GM19438 (cell line): ENCODE results near the gene ATG9A.

Experiments
- ATAC-seq: cut with Tn5 transposase; IDR thresholded peaks from one replicate; pipeline ENCODE4 v1.9.1; 2021; ENCODE audit warnings: low read depth; ENCODE audit not compliant: unreplicated experiment

Gene ATG9A

DNA sequence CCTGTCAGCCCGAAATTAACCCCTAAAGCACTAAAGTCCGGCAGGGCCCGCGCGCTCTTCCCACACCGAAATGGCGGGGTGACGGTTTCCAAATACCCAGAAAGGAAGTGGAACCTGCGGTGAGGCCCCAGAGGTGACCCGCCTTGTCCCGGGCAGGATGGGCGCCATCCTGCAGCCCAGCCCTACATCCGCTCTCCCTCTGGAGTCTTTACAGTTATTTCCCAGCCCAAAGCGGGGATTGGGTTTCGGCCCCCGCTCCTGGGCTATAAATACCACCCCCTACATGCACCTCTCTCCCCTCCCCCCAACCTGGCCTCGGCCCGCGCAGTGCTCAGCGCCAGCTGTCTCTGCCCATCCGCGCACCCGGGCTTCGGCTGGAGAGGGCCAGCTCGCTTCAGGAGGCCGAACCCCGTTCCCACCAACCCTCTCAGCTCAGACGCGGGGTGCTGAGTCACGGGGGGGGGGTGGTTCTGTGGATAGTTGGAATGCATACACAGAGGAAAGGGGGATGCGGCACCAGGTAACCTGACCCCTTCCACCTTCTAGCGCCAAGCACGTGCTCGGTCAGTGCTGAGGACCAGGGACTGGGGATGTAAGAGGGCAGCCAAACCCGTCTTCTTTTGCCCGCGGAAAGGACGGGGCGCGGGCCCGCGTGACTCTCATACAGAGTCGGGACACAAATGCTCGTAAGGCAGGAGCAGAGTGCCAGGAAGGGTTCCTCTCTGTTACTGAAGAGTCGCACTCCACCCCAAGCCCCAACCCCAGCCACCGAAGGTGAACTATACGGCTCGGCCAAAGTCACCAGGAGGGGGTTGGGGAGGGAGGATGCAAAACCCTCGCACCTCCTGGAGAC is 23.7 kb upstream of the ATG9A start, which contains the start of gene TUBA4B:
Gene TUBA4B, plus strand, starts transcription at position 344 of the 853 bp plus-strand sequence. Its CDS starts 165 bp downstream, at position 509.
- peak; percentile 14 for ATAC-seq

GRCh38 chr2:219252570-219252899 is 23.1 kb upstream of the ATG9A start:
- ATAC-seq: no peak

DNA sequence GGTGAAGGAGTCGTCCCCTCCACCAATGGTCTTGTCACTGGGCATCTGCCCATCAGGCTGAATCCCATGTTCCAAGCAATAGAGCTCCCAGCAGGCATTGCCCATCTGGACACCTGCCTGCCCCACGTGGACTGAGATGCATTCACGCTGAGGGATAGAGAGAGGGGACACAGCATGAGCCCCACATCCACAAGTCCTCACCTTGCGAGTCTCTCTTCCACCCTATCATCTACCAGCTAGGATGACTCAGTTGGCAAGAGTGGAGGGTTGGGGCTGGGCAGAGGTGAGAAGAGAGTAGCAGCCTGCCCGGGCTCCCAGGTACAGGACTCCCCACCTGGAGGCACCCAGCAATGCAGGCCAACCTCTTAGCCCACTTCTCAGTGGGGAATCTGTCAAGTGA is 22.6 kb upstream of the ATG9A start:
- ATAC-seq: no peak

GRCh38 chr2:219251656-219252055 is 22.2 kb upstream of the ATG9A start:
- ATAC-seq: no peak

- no peak for ATAC-seq
Observed at GRCh38 chr2:219250049-219250781, 20.8 kb upstream of the ATG9A start.

- ATAC-seq: peak; percentile 49
Observed at GRCh38 chr2:219249203-219249980, 20.0 kb upstream of the ATG9A start.

- ATAC-seq: no peak
Observed at GRCh38 chr2:219248845-219249202, 19.4 kb upstream of the ATG9A start.

- no peak for ATAC-seq
Observed at GRCh38 chr2:219247678-219248642, 18.5 kb upstream of the ATG9A start.

DNA sequence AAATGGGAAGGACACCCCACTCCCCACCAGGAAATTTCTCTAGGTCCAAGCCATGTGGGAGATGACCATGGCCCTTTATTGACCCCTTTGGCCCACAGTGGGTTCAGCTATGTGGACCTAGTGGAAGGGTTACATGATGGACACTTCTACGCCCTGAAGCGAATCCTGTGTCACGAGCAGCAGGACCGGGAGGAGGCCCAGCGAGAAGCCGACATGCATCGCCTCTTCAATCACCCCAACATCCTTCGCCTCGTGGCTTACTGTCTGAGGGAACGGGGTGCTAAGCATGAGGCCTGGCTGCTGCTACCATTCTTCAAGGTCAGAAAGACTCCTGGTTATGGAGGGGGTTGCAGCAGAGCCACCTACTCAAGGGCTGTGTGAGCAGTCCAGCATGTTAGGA is 17.1 kb upstream of the ATG9A start:
- no peak for ATAC-seq

DNA sequence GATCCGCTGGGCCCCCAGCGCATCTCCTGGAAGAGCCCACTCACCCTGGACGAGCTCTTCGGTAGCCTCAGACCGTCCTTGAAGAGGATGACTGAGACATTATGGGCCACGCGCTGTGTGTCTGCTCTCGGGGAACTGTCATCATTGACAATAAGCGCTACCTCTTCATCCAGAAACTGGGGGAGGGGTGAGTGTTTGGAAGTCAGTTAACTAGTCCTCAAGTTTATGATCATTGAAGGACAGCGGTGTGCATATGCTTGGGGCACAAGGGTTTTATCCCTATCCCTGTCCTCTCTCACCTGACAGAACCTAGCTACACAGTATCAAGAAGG is 16.4 kb upstream of the ATG9A start:
- no peak for ATAC-seq

DNA sequence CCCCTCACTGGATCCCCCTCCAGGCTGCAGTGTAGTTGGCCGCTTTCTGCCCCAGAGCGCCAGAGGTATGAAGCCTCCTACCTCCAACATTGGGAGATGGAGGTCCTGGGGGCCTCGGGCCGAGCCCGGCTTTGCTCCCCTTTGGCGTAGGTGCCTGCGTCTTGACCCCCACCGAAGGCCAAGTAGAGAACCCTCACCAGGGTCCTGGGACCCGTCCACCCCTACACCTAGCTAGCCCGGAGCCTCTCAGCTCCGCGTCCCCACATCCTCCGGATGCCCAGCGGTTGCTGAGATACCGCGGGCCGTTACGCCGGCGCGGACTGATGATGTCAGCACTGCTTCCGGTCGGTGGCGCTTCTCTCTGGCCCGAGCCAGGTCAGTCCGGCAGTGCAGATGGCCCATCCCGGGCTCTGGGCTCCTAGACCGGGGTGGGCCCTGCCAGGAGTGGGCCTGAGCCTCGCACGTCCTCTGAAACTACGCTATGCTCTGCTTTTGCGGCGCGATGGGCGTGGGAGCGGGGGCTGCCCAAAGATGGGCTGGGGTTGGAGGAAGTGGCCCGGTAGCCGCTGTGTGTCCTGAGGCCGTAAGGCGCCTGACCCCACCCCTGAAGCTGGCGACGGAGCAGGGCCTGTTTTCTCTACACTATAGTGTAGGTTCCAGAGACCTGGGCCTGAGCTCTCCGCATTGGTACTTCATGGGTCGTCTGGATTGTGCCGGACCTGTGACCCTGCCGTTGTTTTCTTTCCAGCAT is 15.9 kb upstream of the ATG9A start, which contains the start of the genes GLB1L and STK16:
Gene GLB1L, minus strand, starts transcription at position 297 of the 751 bp plus-strand sequence. CDS start 1,871 bp downstream, outside the sequence.
Gene STK16, plus strand, starts transcription at position 332 of the 751 bp plus-strand sequence. CDS start 521 bp downstream, outside the sequence.
- peak; percentile 49 for ATAC-seq

- no peak for ATAC-seq
Observed at GRCh38 chr2:219244789-219245147, 15.3 kb upstream of the ATG9A start.

DNA sequence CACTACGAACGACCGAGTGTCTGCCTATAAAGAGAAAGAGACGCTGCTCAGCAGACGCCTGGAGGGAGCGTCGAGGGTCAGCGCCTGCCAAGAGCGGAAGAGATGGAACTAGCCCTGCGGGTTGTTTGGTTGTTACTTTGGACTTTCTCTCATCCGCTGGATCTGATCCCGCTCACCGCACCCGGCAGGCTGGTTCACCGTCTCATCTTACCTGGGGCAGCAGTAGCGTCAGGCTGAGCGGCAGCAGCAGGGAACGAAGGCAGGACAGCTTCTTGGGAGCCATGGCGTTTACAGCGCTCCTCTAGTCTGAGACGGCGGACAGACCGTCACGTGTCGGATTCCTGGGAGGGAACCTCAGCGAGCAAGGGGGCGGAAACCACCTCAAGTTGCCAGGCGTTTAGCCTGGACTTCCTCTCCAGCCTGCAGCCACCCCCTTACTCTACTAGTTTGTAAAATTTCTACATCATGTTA is 13.9 kb upstream of the ATG9A start:
- ATAC-seq: no peak

DNA sequence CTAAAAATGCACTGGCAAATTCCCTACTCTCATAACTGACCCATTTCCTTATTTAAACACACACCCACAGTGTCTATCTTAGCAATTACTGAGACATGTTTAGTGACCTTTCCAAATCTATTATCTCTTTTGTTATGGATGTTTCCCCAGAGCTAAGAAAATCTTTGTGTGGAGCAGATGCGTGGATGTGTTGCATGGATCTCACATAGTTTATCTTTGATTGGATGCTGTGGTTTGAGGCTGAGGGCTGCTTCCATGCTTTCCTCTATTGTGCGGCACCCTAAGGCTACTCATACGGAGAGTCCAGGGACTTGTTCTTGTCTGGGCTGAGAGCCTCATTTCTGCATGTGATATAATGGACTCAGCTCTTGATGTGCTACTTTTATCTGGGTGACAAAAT is 4.9 kb upstream of the ATG9A start:
- ATAC-seq: no peak

DNA sequence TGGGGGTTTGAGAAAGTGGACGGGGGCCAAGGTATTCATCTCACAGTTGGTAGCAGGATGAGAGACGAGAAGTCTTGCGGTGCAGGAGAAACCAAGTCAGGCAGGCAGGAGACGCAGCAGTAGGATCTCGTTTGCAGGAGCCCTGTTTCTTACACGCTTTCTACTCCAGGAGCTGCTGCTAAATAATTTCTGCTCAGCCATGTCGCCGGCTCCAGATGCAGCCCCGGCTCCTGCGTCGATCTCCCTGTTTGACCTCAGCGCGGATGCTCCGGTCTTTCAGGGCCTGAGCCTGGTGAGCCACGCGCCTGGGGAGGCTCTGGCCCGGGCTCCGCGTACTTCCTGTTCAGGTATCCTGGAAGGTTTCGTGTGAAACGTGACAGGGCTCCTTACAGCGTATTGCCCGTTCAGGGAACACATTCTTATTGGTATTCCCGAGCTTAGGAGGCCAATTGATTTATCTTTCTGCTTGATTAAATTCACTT is 664 bp upstream of the ATG9A start:
- ATAC-seq: peak; percentile 32

- ATAC-seq: no peak
Observed at GRCh38 chr2:219228911-219229304, 528 bp downstream of the ATG9A start.

GRCh38 chr2:219228041-219228910 is 1.2 kb downstream of the ATG9A start:
- no peak for ATAC-seq

DNA sequence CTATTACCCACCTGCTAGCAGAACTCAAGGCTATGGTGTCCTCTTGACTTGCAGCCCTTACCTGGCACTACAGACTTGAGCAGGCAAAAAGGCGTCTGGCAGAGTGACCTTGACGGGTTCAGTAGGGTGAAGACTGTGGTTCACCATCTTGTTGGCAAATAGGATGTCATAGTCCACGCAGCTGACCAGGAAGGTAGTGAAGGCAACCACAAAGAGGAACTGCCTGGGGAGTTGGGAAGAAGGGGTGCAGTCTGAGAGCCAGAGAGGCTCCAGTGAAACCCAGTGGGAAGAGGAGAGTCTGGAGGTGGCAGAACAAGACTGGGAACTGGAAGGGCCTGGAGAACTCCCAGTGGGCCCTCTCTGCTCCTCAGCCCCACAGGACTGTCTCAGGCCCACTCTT is 4.1 kb downstream of the ATG9A start:
- ATAC-seq: no peak
